Neural cell (in vitro differentiated cells): ENCODE data around the gene MSANTD3. TPM values are rescaled to one million over a fixed set of nuclear protein-coding genes. Genes with fewer than 3 reads are reported as not detected.

Experiments used
- H2AFZ ChIP-seq: fragments of 200-600, 300-800 bp; sonication (generic), shearing (Covaris generic); 2 replicates; pipeline ENCODE4 v1.6.0; 2014; ENCODE audit warnings: low read depth, mild to moderate bottlenecking, antibody characterized with exemption, low read length, moderate library complexity
- H3F3A ChIP-seq: fragments of 200-600 bp; shearing (Covaris generic); 2 replicates; pipeline ENCODE4 v1.6.1; 2016; ENCODE audit warnings: mild to moderate bottlenecking, moderate library complexity, mixed read lengths, antibody characterized with exemption, low read length; ENCODE audit not compliant: insufficient read depth, poor library complexity, severe bottlenecking
- H3K27ac ChIP-seq: fragments of 200-600, 300-800 bp; sonication (generic), shearing (Covaris generic); 2 replicates; pipeline ENCODE4 v1.5.1; 2014; ENCODE audit warnings: mild to moderate bottlenecking, low read length, moderate library complexity
- H3K27me3 ChIP-seq: fragments of 300-800, 200-600 bp; sonication (generic), shearing (Covaris generic); 2 replicates; pipeline ENCODE4 v1.6.0; 2014; ENCODE audit warnings: mild to moderate bottlenecking, low read depth, low read length, moderate library complexity; ENCODE audit not compliant: insufficient read depth
- H3K36me3 ChIP-seq: fragments of 300-800, 200-600 bp; sonication (generic), shearing (Covaris generic); 2 replicates; pipeline ENCODE4 v1.5.1; 2014; ENCODE audit warnings: mild to moderate bottlenecking, antibody characterized with exemption, low read length, moderate library complexity; ENCODE audit not compliant: insufficient read depth
- H3K4me2 ChIP-seq: fragments of 300-800, 200-600 bp; sonication (generic), shearing (Covaris generic); 2 replicates; pipeline ENCODE4 v1.6.0; 2014; ENCODE audit warnings: mild to moderate bottlenecking, low read length
- H3K4me3 ChIP-seq: fragments of 300-800, 200-600 bp; sonication (generic), shearing (Covaris generic); 2 replicates; pipeline ENCODE4 v1.5.1; 2014; ENCODE audit warnings: mild to moderate bottlenecking, low read length, moderate library complexity
- H3K79me2 ChIP-seq: fragments of 200-600 bp; shearing (Covaris generic); replicated peaks from 2 replicates; pipeline ENCODE4 v1.6.0; 2014; ENCODE audit warnings: mild to moderate bottlenecking, low read length, moderate library complexity; ENCODE audit not compliant: insufficient read depth
- H3K9ac ChIP-seq: fragments of 300-800, 200-600 bp; sonication (generic), shearing (Covaris generic); 2 replicates; pipeline ENCODE4 v1.6.1; 2016; ENCODE audit warnings: mild to moderate bottlenecking, low read length, mixed read lengths
- H3K9me2 ChIP-seq: fragments of 200-600 bp; shearing (Covaris generic); 2 replicates; pipeline ENCODE4 v1.6.1; 2016; ENCODE audit warnings: mild to moderate bottlenecking, low read length, mixed read lengths; ENCODE audit not compliant: insufficient read depth
- H3K9me3 ChIP-seq: fragments of 200-600, 300-800 bp; sonication (generic), shearing (Covaris generic); 2 replicates; pipeline ENCODE4 v1.6.1; 2016; ENCODE audit warnings: mild to moderate bottlenecking, mixed run types, low read length, moderate library complexity, mixed read lengths
- H4K20me1 ChIP-seq: fragments of 200-600 bp; shearing (Covaris generic); 2 replicates; pipeline ENCODE4 v1.6.1; 2016; ENCODE audit warnings: mild to moderate bottlenecking, mixed run types; ENCODE audit not compliant: insufficient read depth
- CTCF ChIP-seq: fragments of 450-650 bp; IDR thresholded peaks from 2 replicates; pipeline ENCODE4 v1.5.1; 2014; ENCODE audit warnings: antibody characterized with exemption, mild to moderate bottlenecking, moderate library complexity; ENCODE audit not compliant: poor library complexity, severe bottlenecking
- MXI1 ChIP-seq: fragments of 450-650 bp; conservative IDR thresholded peaks from 2 replicates; pipeline ENCODE4 v1.6.1; 2014; ENCODE audit warnings: antibody characterized with exemption, mild to moderate bottlenecking; ENCODE audit not compliant: poor library complexity, severe bottlenecking
- POLR2AphosphoS5 ChIP-seq: IDR thresholded peaks from 2 replicates; pipeline ENCODE4 v1.6.1; 2012
- RAD21 ChIP-seq: fragments of 450-650 bp; conservative IDR thresholded peaks from 2 replicates; pipeline ENCODE4 v1.6.1; 2014; ENCODE audit warnings: antibody characterized with exemption, mild to moderate bottlenecking, moderate library complexity
- REST ChIP-seq: IDR thresholded peaks from 2 replicates; pipeline ENCODE4 v1.6.1; 2012; ENCODE audit warnings: borderline replicate concordance
- SMC3 ChIP-seq: fragments of 450-650 bp; conservative IDR thresholded peaks from 2 replicates; pipeline ENCODE4 v1.6.1; 2014; ENCODE audit warnings: antibody characterized with exemption, mild to moderate bottlenecking, moderate library complexity; ENCODE audit not compliant: poor library complexity
- TAF1 ChIP-seq: IDR thresholded peaks from 2 replicates; pipeline ENCODE4 v1.6.1; 2012; ENCODE audit warnings: low read depth
- polyA plus RNA-seq: library from polyadenylated mRNA; depleted of rRNA; stranded (reverse); fragments of >200 nt; gene quantifications from 2 replicates; pipeline ENCODE4 v1.2.3, GENCODE V29; 2014

Gene MSANTD3
- polyA plus RNA-seq, 1 donor from 2014 or later = 82.6 TPM

GRCh38 chr9:100455470-100455869 lies 28.5 kb downstream of the MSANTD3 start:
- H3K79me2 ChIP-seq = no peaks in the 10 kb centered on the region
- no peak overlapping the region for H3K27ac ChIP-seq
- no peaks in the 10 kb centered on the region for H3K27me3 ChIP-seq

GRCh38 chr9:100457517-100457916 lies 30.6 kb downstream of the MSANTD3 start:
- no peak overlapping the region for H3K4me2 ChIP-seq
- H3K27me3 ChIP-seq = no peaks in the 10 kb centered on the region
- no peaks in the 10 kb centered on the region for H3K9me3 ChIP-seq
- H3K27ac ChIP-seq = no peak overlapping the region
- no peak overlapping the region for H3K4me3 ChIP-seq
- H3K36me3 ChIP-seq = peaks cover 8% of the 10 kb centered on the region
- H2AFZ ChIP-seq = no peak overlapping the region
- H3K79me2 ChIP-seq = no peaks in the 10 kb centered on the region
- TF ChIP-seq POLR2AphosphoS5 = no peak
- no peak for TF ChIP-seq RAD21
- no peak overlapping the region for H3K9ac ChIP-seq
- no peaks in the 10 kb centered on the region for H4K20me1 ChIP-seq
- no peaks in the 10 kb centered on the region for H3K9me2 ChIP-seq
- no peaks in the 10 kb centered on the region for H3F3A ChIP-seq

More at GRCh38 chr9:100455470-100455869, 28.5 kb downstream of the MSANTD3 start:
- Histone ChIP-seq H3K4me2 (no peak overlapping the region), H4K20me1 (no peaks in the 10 kb centered on the region), H3F3A (no peaks in the 10 kb centered on the region), H3K4me3 (no peak overlapping the region), H3K9me2 (no peaks in the 10 kb centered on the region), H3K9me3 (no peaks in the 10 kb centered on the region), H3K9ac (no peak overlapping the region), H2AFZ (no peak overlapping the region), H3K36me3 (peaks cover 15% of the 10 kb centered on the region)
- TF ChIP-seq POLR2AphosphoS5 (no peak), SMC3 (no peak), REST (no peak), MXI1 (no peak), CTCF (no peak), TAF1 (no peak)

- Histone ChIP-seq H3F3A (no peaks in the 10 kb centered on the region), H3K4me2 (no peak overlapping the region), H3K4me3 (no peak overlapping the region), H3K9ac (no peak overlapping the region), H3K9me3 (no peaks in the 10 kb centered on the region), H3K79me2 (no peaks in the 10 kb centered on the region), H3K36me3 (no peaks in the 10 kb centered on the region), H4K20me1 (no peaks in the 10 kb centered on the region), H3K27me3 (no peaks in the 10 kb centered on the region), H2AFZ (no peak overlapping the region), H3K27ac (no peak overlapping the region), H3K9me2 (no peaks in the 10 kb centered on the region)
- no peak for TF ChIP-seq RAD21
- no peak for TF ChIP-seq CTCF
Observed at GRCh38 chr9:100459963-100460362, 33.0 kb downstream of the MSANTD3 start.
